NCI-H1092 (cell line): Measurements from ENCODE around the gene GIGYF2.
"Not testable (repeated sequence)": the region's sequence is repeated elsewhere in the genome, so short reads cannot be mapped to it uniquely, and the experiment has no call there.

Source experiments
- DNase-seq: peaks from one replicate; lab custom pipeline; 2025; lab: John Stamatoyannopoulos, UW

Gene GIGYF2

GRCh38 chr2:232809349-232810124 lies 112.4 kb downstream of the GIGYF2 start:
- no peak for DNase-seq

GRCh38 chr2:232810444-232810843 lies 113.3 kb downstream of the GIGYF2 start:
- no peak for DNase-seq

GRCh38 chr2:232815569-232815968 lies 118.4 kb downstream of the GIGYF2 start:
- DNase-seq = no peak

GRCh38 chr2:232816657-232817056 lies 119.5 kb downstream of the GIGYF2 start:
- DNase-seq = no peak

- no peak for DNase-seq
Observed at GRCh38 chr2:232817756-232818155, 120.6 kb downstream of the GIGYF2 start.

- no peak for DNase-seq
Observed at GRCh38 chr2:232829988-232830387, 132.9 kb downstream of the GIGYF2 start.

GRCh38 chr2:232831496-232831895 lies 134.4 kb downstream of the GIGYF2 start:
- DNase-seq = no peak

- no peak for DNase-seq
Observed at GRCh38 chr2:232833830-232834229, 136.7 kb downstream of the GIGYF2 start.

GRCh38 chr2:232835687-232836208 lies 138.6 kb downstream of the GIGYF2 start:
- no peak for DNase-seq

GRCh38 chr2:232836934-232837333 lies 139.8 kb downstream of the GIGYF2 start:
- DNase-seq = no peak

- DNase-seq = no peak
Observed at GRCh38 chr2:232838406-232838874, 141.3 kb downstream of the GIGYF2 start.

GRCh38 chr2:232839411-232840079 lies 142.4 kb downstream of the GIGYF2 start:
- DNase-seq = no peak

- DNase-seq = no peak
Observed at GRCh38 chr2:232842689-232843088, 145.6 kb downstream of the GIGYF2 start.

- no peak for DNase-seq
Observed at GRCh38 chr2:232843834-232844233, 146.7 kb downstream of the GIGYF2 start.

GRCh38 chr2:232846055-232846454 lies 148.9 kb downstream of the GIGYF2 start:
- no peak for DNase-seq

- no peak for DNase-seq
Observed at GRCh38 chr2:232850039-232850438, 152.9 kb downstream of the GIGYF2 start.

GRCh38 chr2:232852081-232852480 lies 154.9 kb downstream of the GIGYF2 start:
- DNase-seq = not testable (repeated sequence)

- no peak for DNase-seq
Observed at GRCh38 chr2:232852676-232853075, 155.5 kb downstream of the GIGYF2 start.

GRCh38 chr2:232854082-232854481 lies 157.0 kb downstream of the GIGYF2 start:
- no peak for DNase-seq

GRCh38 chr2:232857158-232857563 lies 160.0 kb downstream of the GIGYF2 start:
- no peak for DNase-seq

GRCh38 chr2:232859385-232859916 lies 162.3 kb downstream of the GIGYF2 start:
- no peak for DNase-seq

- no peak for DNase-seq
Observed at GRCh38 chr2:232860593-232861241, 163.6 kb downstream of the GIGYF2 start.
